ENCODE results near the gene IL1RAPL1.
"Not testable (repeated sequence)": the region's sequence is repeated elsewhere in the genome, so short reads cannot be mapped to it uniquely, and the experiment has no call there.

The IL1RAPL1 gene

GRCh38 chrX:28638775-28639174, 51.5 kb downstream of the IL1RAPL1 start:
- no peak for DNase-seq

- no peak for DNase-seq
These were observed 52.2 kb downstream of the IL1RAPL1 start for GRCh38 chrX:28639451-28639850.

- no peak for DNase-seq
These were observed 62.3 kb downstream of the IL1RAPL1 start for GRCh38 chrX:28649541-28649940.

- DNase-seq, result no peak
These were observed 63.9 kb downstream of the IL1RAPL1 start for GRCh38 chrX:28651186-28651585.

GRCh38 chrX:28659269-28659668, 72.0 kb downstream of the IL1RAPL1 start:
- DNase-seq, result no peak

- no peak for DNase-seq
These were observed 78.5 kb downstream of the IL1RAPL1 start for GRCh38 chrX:28665778-28666177.

GRCh38 chrX:28668303-28668702, 81.1 kb downstream of the IL1RAPL1 start:
- DNase-seq, result no peak

GRCh38 chrX:28668957-28669356, 81.7 kb downstream of the IL1RAPL1 start:
- DNase-seq, result no peak

GRCh38 chrX:28670074-28670473, 82.8 kb downstream of the IL1RAPL1 start:
- no peak for DNase-seq

- no peak for DNase-seq
These were observed 87.9 kb downstream of the IL1RAPL1 start for GRCh38 chrX:28675173-28675572.

- DNase-seq, result no peak
These were observed 105.9 kb downstream of the IL1RAPL1 start for GRCh38 chrX:28693101-28693500.

GRCh38 chrX:28697732-28698131, 110.5 kb downstream of the IL1RAPL1 start:
- no peak for DNase-seq

GRCh38 chrX:28701222-28701621, 114.0 kb downstream of the IL1RAPL1 start:
- DNase-seq, result no peak

- DNase-seq, result no peak
These were observed 119.7 kb downstream of the IL1RAPL1 start for GRCh38 chrX:28706964-28707363.

- DNase-seq, result no peak
These were observed 122.2 kb downstream of the IL1RAPL1 start for GRCh38 chrX:28709421-28709820.

GRCh38 chrX:28717864-28718263, 130.6 kb downstream of the IL1RAPL1 start:
- DNase-seq, result no peak

- DNase-seq, result no peak
These were observed 131.2 kb downstream of the IL1RAPL1 start for GRCh38 chrX:28718450-28718849.

GRCh38 chrX:28719620-28720019, 132.4 kb downstream of the IL1RAPL1 start:
- DNase-seq, result no peak

GRCh38 chrX:28752330-28752729, 165.1 kb downstream of the IL1RAPL1 start:
- DNase-seq, result no peak

- DNase-seq, result no peak
These were observed 168.9 kb downstream of the IL1RAPL1 start for GRCh38 chrX:28756175-28756574.

- DNase-seq, result no peak
These were observed 169.4 kb downstream of the IL1RAPL1 start for GRCh38 chrX:28756647-28757046.

GRCh38 chrX:28757290-28757689, 170.0 kb downstream of the IL1RAPL1 start:
- DNase-seq, result no peak

- not testable (repeated sequence) for DNase-seq
These were observed 179.3 kb downstream of the IL1RAPL1 start for GRCh38 chrX:28766561-28766960.

GRCh38 chrX:28773807-28774206, 186.6 kb downstream of the IL1RAPL1 start:
- no peak for DNase-seq

- no peak for DNase-seq
These were observed 200.0 kb downstream of the IL1RAPL1 start for GRCh38 chrX:28787206-28787605.

- DNase-seq, result not testable (repeated sequence)
These were observed 213.4 kb downstream of the IL1RAPL1 start for GRCh38 chrX:28800671-28801070.

All from NCI-H187 (cell line).